ENCODE data around the gene SLC39A11. TPM values are rescaled to one million over a fixed set of nuclear protein-coding genes. Genes with fewer than 3 reads are reported as not detected.
A peak's percentile ranks its signal among the peaks of the same experiment; 100 is the strongest.

Gene SLC39A11
- total RNA-seq, 1 experiment from 2014 or later: 18.9 TPM

DNA sequence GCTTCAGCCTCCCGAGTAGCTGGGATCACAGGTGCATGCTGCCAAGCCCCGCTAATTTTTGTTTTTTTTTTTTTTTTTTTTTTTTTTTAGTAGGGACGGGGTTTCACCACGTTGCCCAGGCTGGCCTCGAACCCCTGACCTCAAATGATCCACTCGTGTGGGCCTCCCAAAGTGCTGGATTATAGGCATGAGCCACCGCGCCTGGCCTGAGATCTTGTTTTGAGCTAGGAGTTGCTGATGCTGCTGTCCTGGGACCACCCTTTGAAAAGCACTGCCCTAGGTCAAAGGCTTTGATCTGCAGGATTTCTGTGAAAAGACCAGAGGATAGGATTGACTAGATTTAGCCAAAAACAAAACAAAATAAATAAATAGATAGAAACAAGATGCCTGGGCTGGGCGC lies 798 bp upstream of the SLC39A11 start:
- CTCF ChIA-PET: interaction anchor here (0.6 to 2.3 kb wide), 4 partner anchors 95 to 368 kb away, joined by 3 to 11 read pairs (median 5); no protein-coding TSS in a partner anchor
- no peaks in the 10 kb centered on the region; the same call in 1 of the 2 replicates for H3K27me3 Mint-ChIP-seq (ENCODE audit: low read depth)

DNA sequence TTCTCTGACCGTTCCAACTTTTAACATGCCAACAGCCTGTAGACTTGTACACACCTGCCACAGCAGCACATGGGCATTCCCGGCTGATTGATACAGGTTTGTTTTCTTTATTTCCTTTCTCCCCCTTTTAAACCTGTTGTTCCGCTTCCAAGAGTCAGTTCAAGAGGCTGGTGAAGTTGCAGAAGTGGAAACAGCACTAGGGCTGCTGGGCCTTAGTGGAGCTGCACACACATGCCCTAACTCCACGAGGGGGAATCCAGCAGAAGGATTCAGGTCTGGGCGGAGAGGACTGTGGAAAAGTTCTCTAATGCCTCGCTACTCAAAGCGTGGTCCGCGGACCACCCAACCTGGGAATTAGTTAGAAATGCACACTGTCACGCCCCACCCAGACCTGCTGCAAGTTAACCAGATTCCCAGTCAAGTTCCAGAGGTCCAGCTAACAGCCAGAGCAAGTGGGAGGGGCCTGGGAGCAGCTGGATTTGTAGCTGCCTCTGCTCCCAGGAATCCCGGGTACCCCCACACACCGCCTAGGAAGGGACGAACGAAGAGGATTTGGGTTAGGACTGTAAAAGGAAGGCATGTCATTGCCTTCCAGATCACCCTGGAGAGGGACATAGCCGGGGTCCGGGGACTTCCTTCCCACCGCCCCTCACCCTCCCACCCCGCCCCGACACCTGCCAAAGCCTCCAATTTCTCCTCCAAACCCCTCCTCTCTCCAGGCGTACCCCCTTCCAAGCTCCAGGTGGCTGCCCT lies 542 bp downstream of the SLC39A11 start:
- ChIA-PET POLR2A (no interaction called here), CTCF (interaction anchor here (0.9 to 2.3 kb wide), 6 partner anchors 65 to 367 kb away, joined by 3 to 13 read pairs (median 6); partner anchors contain the start of gene SSTR2)
- H3K4me1 Mint-ChIP-seq: peaks cover 23% of the 10 kb centered on the region
- peak overlapping the region; percentile 98 for H3K4me3 Mint-ChIP-seq
- TF ChIP-seq, protein P1, sequence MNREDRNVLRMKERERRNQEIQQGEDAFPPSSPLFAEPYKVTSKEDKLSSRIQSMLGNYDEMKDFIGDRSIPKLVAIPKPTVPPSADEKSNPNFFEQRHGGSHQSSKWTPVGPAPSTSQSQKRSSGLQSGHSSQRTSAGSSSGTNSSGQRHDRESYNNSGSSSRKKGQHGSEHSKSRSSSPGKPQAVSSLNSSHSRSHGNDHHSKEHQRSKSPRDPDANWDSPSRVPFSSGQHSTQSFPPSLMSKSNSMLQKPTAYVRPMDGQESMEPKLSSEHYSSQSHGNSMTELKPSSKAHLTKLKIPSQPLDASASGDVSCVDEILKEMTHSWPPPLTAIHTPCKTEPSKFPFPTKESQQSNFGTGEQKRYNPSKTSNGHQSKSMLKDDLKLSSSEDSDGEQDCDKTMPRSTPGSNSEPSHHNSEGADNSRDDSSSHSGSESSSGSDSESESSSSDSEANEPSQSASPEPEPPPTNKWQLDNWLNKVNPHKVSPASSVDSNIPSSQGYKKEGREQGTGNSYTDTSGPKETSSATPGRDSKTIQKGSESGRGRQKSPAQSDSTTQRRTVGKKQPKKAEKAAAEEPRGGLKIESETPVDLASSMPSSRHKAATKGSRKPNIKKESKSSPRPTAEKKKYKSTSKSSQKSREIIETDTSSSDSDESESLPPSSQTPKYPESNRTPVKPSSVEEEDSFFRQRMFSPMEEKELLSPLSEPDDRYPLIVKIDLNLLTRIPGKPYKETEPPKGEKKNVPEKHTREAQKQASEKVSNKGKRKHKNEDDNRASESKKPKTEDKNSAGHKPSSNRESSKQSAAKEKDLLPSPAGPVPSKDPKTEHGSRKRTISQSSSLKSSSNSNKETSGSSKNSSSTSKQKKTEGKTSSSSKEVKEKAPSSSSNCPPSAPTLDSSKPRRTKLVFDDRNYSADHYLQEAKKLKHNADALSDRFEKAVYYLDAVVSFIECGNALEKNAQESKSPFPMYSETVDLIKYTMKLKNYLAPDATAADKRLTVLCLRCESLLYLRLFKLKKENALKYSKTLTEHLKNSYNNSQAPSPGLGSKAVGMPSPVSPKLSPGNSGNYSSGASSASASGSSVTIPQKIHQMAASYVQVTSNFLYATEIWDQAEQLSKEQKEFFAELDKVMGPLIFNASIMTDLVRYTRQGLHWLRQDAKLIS (CRISPR knock-in tag; IDR thresholded peaks at IDR 0.05; ENCODE audit: borderline replicate concordance): no peak
- TF ChIP-seq, protein P2, sequence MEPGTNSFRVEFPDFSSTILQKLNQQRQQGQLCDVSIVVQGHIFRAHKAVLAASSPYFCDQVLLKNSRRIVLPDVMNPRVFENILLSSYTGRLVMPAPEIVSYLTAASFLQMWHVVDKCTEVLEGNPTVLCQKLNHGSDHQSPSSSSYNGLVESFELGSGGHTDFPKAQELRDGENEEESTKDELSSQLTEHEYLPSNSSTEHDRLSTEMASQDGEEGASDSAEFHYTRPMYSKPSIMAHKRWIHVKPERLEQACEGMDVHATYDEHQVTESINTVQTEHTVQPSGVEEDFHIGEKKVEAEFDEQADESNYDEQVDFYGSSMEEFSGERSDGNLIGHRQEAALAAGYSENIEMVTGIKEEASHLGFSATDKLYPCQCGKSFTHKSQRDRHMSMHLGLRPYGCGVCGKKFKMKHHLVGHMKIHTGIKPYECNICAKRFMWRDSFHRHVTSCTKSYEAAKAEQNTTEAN (CRISPR knock-in tag; IDR thresholded peaks at IDR 0.05): no peak
- no peak for TF ChIP-seq NR1H2 (CRISPR knock-in tag; IDR thresholded peaks at IDR 0.05)
- TF ChIP-seq, protein P3, sequence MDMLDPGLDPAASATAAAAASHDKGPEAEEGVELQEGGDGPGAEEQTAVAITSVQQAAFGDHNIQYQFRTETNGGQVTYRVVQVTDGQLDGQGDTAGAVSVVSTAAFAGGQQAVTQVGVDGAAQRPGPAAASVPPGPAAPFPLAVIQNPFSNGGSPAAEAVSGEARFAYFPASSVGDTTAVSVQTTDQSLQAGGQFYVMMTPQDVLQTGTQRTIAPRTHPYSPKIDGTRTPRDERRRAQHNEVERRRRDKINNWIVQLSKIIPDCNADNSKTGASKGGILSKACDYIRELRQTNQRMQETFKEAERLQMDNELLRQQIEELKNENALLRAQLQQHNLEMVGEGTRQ (CRISPR knock-in tag; IDR thresholded peaks at IDR 0.05): no peak
- TF ChIP-seq, protein P4, sequence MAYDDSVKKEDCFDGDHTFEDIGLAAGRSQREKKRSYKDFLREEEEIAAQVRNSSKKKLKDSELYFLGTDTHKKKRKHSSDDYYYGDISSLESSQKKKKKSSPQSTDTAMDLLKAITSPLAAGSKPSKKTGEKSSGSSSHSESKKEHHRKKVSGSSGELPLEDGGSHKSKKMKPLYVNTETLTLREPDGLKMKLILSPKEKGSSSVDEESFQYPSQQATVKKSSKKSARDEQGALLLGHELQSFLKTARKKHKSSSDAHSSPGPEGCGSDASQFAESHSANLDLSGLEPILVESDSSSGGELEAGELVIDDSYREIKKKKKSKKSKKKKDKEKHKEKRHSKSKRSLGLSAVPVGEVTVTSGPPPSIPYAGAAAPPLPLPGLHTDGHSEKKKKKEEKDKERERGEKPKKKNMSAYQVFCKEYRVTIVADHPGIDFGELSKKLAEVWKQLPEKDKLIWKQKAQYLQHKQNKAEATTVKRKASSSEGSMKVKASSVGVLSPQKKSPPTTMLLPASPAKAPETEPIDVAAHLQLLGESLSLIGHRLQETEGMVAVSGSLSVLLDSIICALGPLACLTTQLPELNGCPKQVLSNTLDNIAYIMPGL (CRISPR knock-in tag; IDR thresholded peaks at IDR 0.05): no peak
- no peak for TF ChIP-seq EMX1 (CRISPR knock-in tag; IDR thresholded peaks at IDR 0.05)
- TF ChIP-seq ZNF671 (CRISPR knock-in tag; IDR thresholded peaks at IDR 0.05): no peak
- H3K27me3 Mint-ChIP-seq (ENCODE audit: low read depth): no peaks in the 10 kb centered on the region; the same call in 1 of the 2 replicates
- peak overlapping the region; percentile 95 for H3K27ac Mint-ChIP-seq
- peak; percentile 57 for ATAC-seq
- DNase-seq (ENCODE audit: low spot score): peak; percentile 54
- H3K9me3 Mint-ChIP-seq: no peaks in the 10 kb centered on the region
- H3K36me3 Mint-ChIP-seq: peaks cover 7% of the 10 kb centered on the region

More for the DNA sequence above, 798 bp upstream of the SLC39A11 start:
- no peaks in the 10 kb centered on the region for H3K9me3 Mint-ChIP-seq
- H3K4me3 Mint-ChIP-seq: no peak overlapping the region
- POLR2A ChIA-PET: no interaction called here
- TF ChIP-seq ETV6 (CRISPR knock-in tag; IDR thresholded peaks at IDR 0.05) (no peak), ZNF396 (CRISPR knock-in tag; IDR thresholded peaks at IDR 0.05; ENCODE audit: borderline replicate concordance) (no peak), ZNF263 (CRISPR knock-in tag; IDR thresholded peaks at IDR 0.05; ENCODE audit: low read depth) (no peak), ZBTB21 (CRISPR knock-in tag; IDR thresholded peaks at IDR 0.05; ENCODE audit: borderline replicate concordance) (no peak), ELF4 (CRISPR knock-in tag; IDR thresholded peaks at IDR 0.05; ENCODE audit: low read depth) (no peak), OVOL2 (CRISPR knock-in tag; IDR thresholded peaks at IDR 0.05; ENCODE audit: borderline replicate concordance) (no peak), NR1H2 (CRISPR knock-in tag; IDR thresholded peaks at IDR 0.05) (no peak), JAZF1 (CRISPR knock-in tag; IDR thresholded peaks at IDR 0.05) (no peak), GTF2I (CRISPR knock-in tag; conservative IDR thresholded peaks at IDR 0.05) (no peak), NFYB (CRISPR knock-in tag; conservative IDR thresholded peaks at IDR 0.05; ENCODE audit: low read depth) (no peak), GABPB1 (CRISPR knock-in tag; IDR thresholded peaks at IDR 0.05) (no peak), FOXP1 (CRISPR knock-in tag; IDR thresholded peaks at IDR 0.05; ENCODE audit: borderline replicate concordance) (no peak), ZNF416 (CRISPR knock-in tag; IDR thresholded peaks at IDR 0.05) (no peak), ZNF317 (CRISPR knock-in tag; IDR thresholded peaks at IDR 0.05; ENCODE audit: borderline replicate concordance, low read depth) (no peak), RELA (CRISPR knock-in tag; IDR thresholded peaks at IDR 0.05; ENCODE audit: borderline replicate concordance) (no peak)
- TF ChIP-seq, protein P5, sequence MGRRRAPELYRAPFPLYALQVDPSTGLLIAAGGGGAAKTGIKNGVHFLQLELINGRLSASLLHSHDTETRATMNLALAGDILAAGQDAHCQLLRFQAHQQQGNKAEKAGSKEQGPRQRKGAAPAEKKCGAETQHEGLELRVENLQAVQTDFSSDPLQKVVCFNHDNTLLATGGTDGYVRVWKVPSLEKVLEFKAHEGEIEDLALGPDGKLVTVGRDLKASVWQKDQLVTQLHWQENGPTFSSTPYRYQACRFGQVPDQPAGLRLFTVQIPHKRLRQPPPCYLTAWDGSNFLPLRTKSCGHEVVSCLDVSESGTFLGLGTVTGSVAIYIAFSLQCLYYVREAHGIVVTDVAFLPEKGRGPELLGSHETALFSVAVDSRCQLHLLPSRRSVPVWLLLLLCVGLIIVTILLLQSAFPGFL (CRISPR knock-in tag; IDR thresholded peaks at IDR 0.05; ENCODE audit: borderline replicate concordance): no peak
- TF ChIP-seq, protein P1 (CRISPR knock-in tag; IDR thresholded peaks at IDR 0.05; ENCODE audit: borderline replicate concordance): no peak
- ATAC-seq: no peak
- DNase-seq (ENCODE audit: low spot score): no peak
- no peaks in the 10 kb centered on the region for H3K36me3 Mint-ChIP-seq
- H3K27ac Mint-ChIP-seq: no peak overlapping the region
- H3K4me1 Mint-ChIP-seq: peaks cover 23% of the 10 kb centered on the region
